Activated T-helper 1 cell treated with anti-CD3 and anti-CD28 coated beads, Interleukin-12 subunit alpha, Interleukin-12 subunit beta, Interleukin-2, Interleukin-4 antibody, amounts not matched to agents 30 ng/mL and 10 ng/mL and 1 ng/mL, durations not matched to agents 14 hours and 24 hours and 36 hours (primary cell): Measurements from ENCODE around the gene KCNG2. TPM values are rescaled to one million over a fixed set of nuclear protein-coding genes. Genes with fewer than 3 reads are reported as not detected.

Experiments used
- DNase-seq: peaks from one replicate; pipeline ENCODE4 v3.0.0; 2021; ENCODE audit warnings: low spot score
- H3K27ac Mint-ChIP-seq: one replicate; pipeline ENCODE4 v1.8.0; 2021; ENCODE audit warnings: mild to moderate bottlenecking, mixed read lengths
- H3K27me3 Mint-ChIP-seq: one replicate; pipeline ENCODE4 v1.8.0; 2022; ENCODE audit warnings: mild to moderate bottlenecking, moderate library complexity, mixed read lengths; ENCODE audit not compliant: insufficient read depth
- H3K36me3 Mint-ChIP-seq: one replicate; pipeline ENCODE4 v1.8.0; 2021; ENCODE audit warnings: low read depth, mixed read lengths
- H3K4me1 Mint-ChIP-seq: one replicate; pipeline ENCODE4 v1.8.0; 2021; ENCODE audit warnings: low read depth, mixed read lengths
- H3K4me3 Mint-ChIP-seq: one replicate; pipeline ENCODE4 v1.8.0; 2021; ENCODE audit warnings: mild to moderate bottlenecking, moderate library complexity, mixed read lengths
- H3K9me3 Mint-ChIP-seq: one replicate; pipeline ENCODE4 v1.8.0; 2021; ENCODE audit warnings: mixed read lengths
- intact Hi-C: fragments of 100-400 bp; cut with micrococcal nuclease; formaldehyde crosslinking; loops from one replicate; pipeline ENCODE4 v1.15.1; 2024
- total RNA-seq: library from RNA; stranded (reverse); gene quantifications from 2 replicates; pipeline ENCODE4 v1.2.3, GENCODE V29; 2022

KCNG2 gene
- total RNA-seq, 1 donor from 2014 or later: not detected

- Mint-ChIP-seq H3K4me3 (no peak overlapping the region), H3K4me1 (no peaks in the 10 kb centered on the region), H3K27ac (no peak overlapping the region), H3K36me3 (no peaks in the 10 kb centered on the region), H3K9me3 (peaks cover 8% of the 10 kb centered on the region), H3K27me3 (peaks cover 5% of the 10 kb centered on the region)
- intact Hi-C loops: no loop called here
- DNase-seq: no peak
These were observed 25.5 kb upstream of the KCNG2 start for GRCh38 chr18:79772108-79772864.

- peaks cover 5% of the 10 kb centered on the region for H3K27me3 Mint-ChIP-seq
- H3K4me1 Mint-ChIP-seq: no peaks in the 10 kb centered on the region
- no peaks in the 10 kb centered on the region for H3K9me3 Mint-ChIP-seq
- no peaks in the 10 kb centered on the region for H3K36me3 Mint-ChIP-seq
- H3K27ac Mint-ChIP-seq: no peak overlapping the region
- intact Hi-C loops: no loop called here
- DNase-seq: no peak
- no peak overlapping the region for H3K4me3 Mint-ChIP-seq
These were observed 24.7 kb upstream of the KCNG2 start for GRCh38 chr18:79772865-79773696.

GRCh38 chr18:79774111-79774510, 23.6 kb upstream of the KCNG2 start:
- peaks cover 2% of the 10 kb centered on the region for H3K27me3 Mint-ChIP-seq
- H3K27ac Mint-ChIP-seq: no peak overlapping the region
- DNase-seq: no peak
- no peaks in the 10 kb centered on the region for H3K9me3 Mint-ChIP-seq
- intact Hi-C loops: no loop called here
- H3K4me1 Mint-ChIP-seq: no peaks in the 10 kb centered on the region
- no peak overlapping the region for H3K4me3 Mint-ChIP-seq
- no peaks in the 10 kb centered on the region for H3K36me3 Mint-ChIP-seq

GRCh38 chr18:79775441-79776221, 22.1 kb upstream of the KCNG2 start:
- intact Hi-C loops: no loop called here
- no peak for DNase-seq
- H3K4me3 Mint-ChIP-seq: no peak overlapping the region
- no peaks in the 10 kb centered on the region for H3K9me3 Mint-ChIP-seq
- no peaks in the 10 kb centered on the region for H3K36me3 Mint-ChIP-seq
- H3K4me1 Mint-ChIP-seq: no peaks in the 10 kb centered on the region
- no peak overlapping the region for H3K27ac Mint-ChIP-seq
- H3K27me3 Mint-ChIP-seq: peaks cover 2% of the 10 kb centered on the region

GRCh38 chr18:79776674-79777073, 21.1 kb upstream of the KCNG2 start:
- intact Hi-C loops: no loop called here
- no peak overlapping the region for H3K27ac Mint-ChIP-seq
- DNase-seq: no peak
- H3K4me3 Mint-ChIP-seq: no peak overlapping the region
- no peaks in the 10 kb centered on the region for H3K4me1 Mint-ChIP-seq
- peaks cover 2% of the 10 kb centered on the region for H3K27me3 Mint-ChIP-seq
- H3K9me3 Mint-ChIP-seq: no peaks in the 10 kb centered on the region
- no peaks in the 10 kb centered on the region for H3K36me3 Mint-ChIP-seq

- no peak overlapping the region for H3K4me3 Mint-ChIP-seq
- no peak for DNase-seq
- intact Hi-C loops: no loop called here
- H3K27ac Mint-ChIP-seq: no peak overlapping the region
- no peaks in the 10 kb centered on the region for H3K4me1 Mint-ChIP-seq
- H3K9me3 Mint-ChIP-seq: no peaks in the 10 kb centered on the region
- peaks cover 2% of the 10 kb centered on the region for H3K27me3 Mint-ChIP-seq
- H3K36me3 Mint-ChIP-seq: no peaks in the 10 kb centered on the region
These were observed 19.4 kb upstream of the KCNG2 start for GRCh38 chr18:79778291-79778791.

GRCh38 chr18:79779021-79779699, 18.6 kb upstream of the KCNG2 start:
- DNase-seq: no peak
- Mint-ChIP-seq H3K27ac (no peak overlapping the region), H3K4me3 (no peak overlapping the region), H3K9me3 (no peaks in the 10 kb centered on the region), H3K36me3 (no peaks in the 10 kb centered on the region), H3K27me3 (peaks cover 2% of the 10 kb centered on the region), H3K4me1 (no peaks in the 10 kb centered on the region)
- intact Hi-C loops: no loop called here

GRCh38 chr18:79779700-79780190, 18.0 kb upstream of the KCNG2 start:
- Mint-ChIP-seq H3K27me3 (peaks cover 2% of the 10 kb centered on the region), H3K4me3 (no peak overlapping the region), H3K27ac (no peak overlapping the region), H3K4me1 (no peaks in the 10 kb centered on the region), H3K9me3 (no peaks in the 10 kb centered on the region), H3K36me3 (no peaks in the 10 kb centered on the region)
- no peak for DNase-seq
- intact Hi-C loops: no loop called here

GRCh38 chr18:79780547-79780946, 17.2 kb upstream of the KCNG2 start:
- no peak for DNase-seq
- intact Hi-C loops: no loop called here
- no peaks in the 10 kb centered on the region for H3K9me3 Mint-ChIP-seq
- H3K36me3 Mint-ChIP-seq: no peaks in the 10 kb centered on the region
- no peak overlapping the region for H3K27ac Mint-ChIP-seq
- no peak overlapping the region for H3K4me3 Mint-ChIP-seq
- no peaks in the 10 kb centered on the region for H3K4me1 Mint-ChIP-seq
- H3K27me3 Mint-ChIP-seq: peaks cover 2% of the 10 kb centered on the region

GRCh38 chr18:79781331-79781941, 16.3 kb upstream of the KCNG2 start:
- intact Hi-C loops: no loop called here
- Mint-ChIP-seq H3K9me3 (no peaks in the 10 kb centered on the region), H3K4me3 (no peak overlapping the region), H3K36me3 (no peaks in the 10 kb centered on the region), H3K27ac (no peak overlapping the region), H3K4me1 (no peaks in the 10 kb centered on the region), H3K27me3 (peaks cover 2% of the 10 kb centered on the region)
- DNase-seq: no peak

GRCh38 chr18:79782566-79783308, 15.0 kb upstream of the KCNG2 start:
- H3K4me1 Mint-ChIP-seq: no peaks in the 10 kb centered on the region
- no peaks in the 10 kb centered on the region for H3K36me3 Mint-ChIP-seq
- no peaks in the 10 kb centered on the region for H3K9me3 Mint-ChIP-seq
- H3K27me3 Mint-ChIP-seq: peaks cover 14% of the 10 kb centered on the region
- intact Hi-C loops: no loop called here
- H3K27ac Mint-ChIP-seq: no peak overlapping the region
- no peak for DNase-seq
- H3K4me3 Mint-ChIP-seq: no peak overlapping the region
